HG03439 (cell line): ENCODE measurements around the gene PRSS57.
"Not testable (repeated sequence)": the region's sequence is repeated elsewhere in the genome, so short reads cannot be mapped to it uniquely, and the experiment has no call there.

ENCODE experiments used
- ATAC-seq: cut with Tn5 transposase; IDR thresholded peaks from one replicate; pipeline ENCODE4 v1.9.1; 2021; ENCODE audit warnings: mild to moderate bottlenecking, moderate library complexity; ENCODE audit not compliant: unreplicated experiment

Gene PRSS57

DNA sequence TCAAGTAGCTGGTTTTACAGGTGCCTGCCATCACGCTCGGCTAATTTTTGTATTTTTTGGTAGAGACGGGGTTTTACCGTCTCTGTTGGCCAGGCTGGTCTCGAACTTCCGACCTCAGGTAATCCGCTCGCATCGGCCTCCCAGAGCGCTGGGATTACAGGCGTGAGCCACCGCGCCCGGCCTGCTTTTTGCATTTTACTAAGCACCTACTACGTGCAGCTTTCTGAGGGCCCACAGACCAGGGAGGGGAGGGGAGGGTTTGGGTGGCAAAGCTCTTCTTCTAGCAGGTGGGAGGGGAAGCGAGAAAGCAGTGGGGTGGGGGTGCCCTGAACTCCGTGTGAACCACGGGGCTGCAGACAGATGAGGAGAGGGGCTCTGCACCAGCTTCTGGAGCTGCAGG, 28.5 kb upstream of the PRSS57 start:
- ATAC-seq: no peak

DNA sequence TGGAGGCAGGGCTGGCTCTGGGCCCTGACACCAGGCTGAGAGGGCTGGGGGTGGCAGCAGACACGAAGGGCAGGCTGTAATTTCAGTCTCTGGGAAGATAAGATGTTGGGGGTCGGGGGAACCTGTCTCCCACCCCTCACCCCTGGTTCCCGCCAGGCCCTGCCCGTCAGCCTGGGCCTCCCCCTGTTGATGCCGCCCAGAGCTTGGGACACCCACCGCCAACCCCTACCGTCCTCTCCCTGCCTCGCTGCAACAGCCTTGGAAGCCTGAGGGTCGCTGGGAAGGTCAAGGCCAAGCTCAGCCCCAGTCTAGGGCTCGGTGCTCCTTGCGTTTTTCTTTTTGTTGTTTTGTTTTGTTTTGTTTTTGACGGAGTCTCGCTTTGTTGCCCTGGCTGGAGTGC, 28.0 kb upstream of the PRSS57 start:
- no peak for ATAC-seq

DNA sequence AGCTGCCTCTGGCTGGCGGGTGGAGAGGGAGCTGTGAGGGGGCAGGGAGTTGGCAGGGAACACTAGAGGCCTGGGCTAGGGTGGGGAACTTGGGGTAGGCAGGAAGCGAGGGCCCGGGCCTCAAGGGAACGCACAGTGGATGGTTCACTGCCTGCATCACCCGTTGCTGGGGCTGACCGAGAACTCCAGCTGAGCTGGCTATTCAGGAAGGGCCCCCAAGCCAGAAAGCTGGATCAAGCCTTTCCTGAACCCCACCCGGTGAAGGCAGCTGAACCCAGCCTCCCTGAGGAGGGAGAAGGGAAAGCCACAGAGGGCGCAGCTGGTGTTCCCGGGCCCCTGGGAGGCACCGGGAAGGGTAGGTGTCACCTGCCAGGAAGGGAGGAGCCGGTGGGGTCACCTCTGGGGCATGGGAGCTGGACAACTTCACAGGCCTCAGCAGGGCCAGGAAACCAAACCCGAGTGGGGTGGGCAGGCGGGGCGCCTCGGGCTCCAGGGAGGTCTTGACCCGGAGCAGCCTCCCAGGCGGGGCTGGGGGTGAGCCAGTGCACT, 27.4 kb upstream of the PRSS57 start:
- ATAC-seq: no peak

DNA sequence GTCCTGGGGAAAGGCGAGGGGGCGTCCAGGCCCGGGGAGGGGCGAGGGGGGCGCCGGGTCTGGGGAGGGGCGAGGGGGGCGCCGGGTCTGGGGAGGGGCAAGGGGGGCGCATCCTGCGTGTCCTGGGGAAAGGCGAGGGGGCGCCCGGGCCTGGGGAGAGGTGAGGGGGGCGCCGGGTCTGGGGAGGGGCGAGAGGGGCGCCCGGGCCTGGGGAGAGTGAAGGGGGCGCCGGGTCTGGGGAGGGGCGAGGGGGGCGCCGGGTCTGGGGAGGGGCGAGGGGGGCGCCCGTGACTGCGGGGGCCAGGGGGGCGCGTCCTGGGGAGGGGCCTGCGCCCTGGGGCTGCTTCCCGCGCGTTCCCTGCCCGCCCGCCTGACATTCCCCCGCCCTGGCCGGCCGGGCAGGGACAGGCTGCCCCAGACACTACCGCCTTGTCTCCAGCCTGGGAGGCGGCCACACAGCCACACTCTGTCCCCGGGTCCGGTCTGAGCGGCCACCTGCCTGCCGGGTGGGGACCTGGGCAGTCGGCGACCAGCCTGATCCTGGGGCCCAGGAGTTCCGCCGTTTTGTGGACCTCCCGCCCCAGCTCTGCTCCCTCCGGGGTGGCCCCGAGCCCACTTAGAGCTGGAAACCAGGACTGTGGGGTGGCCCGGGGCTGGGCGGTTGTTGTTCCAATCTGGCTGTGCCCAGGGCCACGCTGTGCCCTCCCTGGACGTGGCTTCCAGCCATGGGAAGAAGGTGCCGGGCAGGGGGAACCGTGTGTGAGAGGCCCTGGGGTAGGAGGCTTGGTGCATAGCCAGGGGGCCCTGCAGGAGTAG, 25.3 kb upstream of the PRSS57 start:
- ATAC-seq: no peak

DNA sequence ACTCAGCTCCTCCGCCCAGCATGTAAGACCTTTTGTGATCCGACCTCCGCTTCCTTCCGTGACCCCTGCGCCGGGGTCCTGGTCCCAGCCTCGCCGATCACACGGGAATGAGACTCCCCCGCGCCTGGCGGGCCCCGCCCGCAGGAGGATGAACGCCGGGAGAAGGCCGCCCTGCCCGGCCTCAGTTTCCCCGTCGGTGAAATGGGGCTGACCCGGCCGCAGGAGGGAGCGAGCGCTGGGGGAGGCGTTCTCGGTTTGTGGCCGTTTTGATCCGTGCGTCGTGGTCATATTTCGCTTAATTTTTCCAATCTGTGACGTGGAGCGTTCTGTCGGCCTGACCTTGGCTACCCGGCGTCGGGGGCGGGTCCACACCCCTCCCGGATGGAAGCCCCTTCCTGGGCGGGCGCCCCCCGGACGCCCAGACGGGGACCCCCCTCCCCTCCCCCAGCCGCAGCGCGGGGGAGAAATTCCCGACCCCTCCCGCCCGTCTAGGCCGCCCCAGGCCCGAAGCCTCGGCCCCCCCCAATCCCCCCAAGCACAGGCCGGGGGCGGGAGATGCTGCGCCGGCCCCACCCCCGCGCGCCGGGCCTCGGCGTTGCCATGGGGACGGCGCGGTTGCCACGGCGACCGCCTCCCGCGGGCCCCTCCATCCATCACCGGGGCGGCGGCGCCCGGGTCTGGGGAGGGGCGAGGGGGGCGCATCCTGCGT, 24.5 kb upstream of the PRSS57 start:
- no peak for ATAC-seq

DNA sequence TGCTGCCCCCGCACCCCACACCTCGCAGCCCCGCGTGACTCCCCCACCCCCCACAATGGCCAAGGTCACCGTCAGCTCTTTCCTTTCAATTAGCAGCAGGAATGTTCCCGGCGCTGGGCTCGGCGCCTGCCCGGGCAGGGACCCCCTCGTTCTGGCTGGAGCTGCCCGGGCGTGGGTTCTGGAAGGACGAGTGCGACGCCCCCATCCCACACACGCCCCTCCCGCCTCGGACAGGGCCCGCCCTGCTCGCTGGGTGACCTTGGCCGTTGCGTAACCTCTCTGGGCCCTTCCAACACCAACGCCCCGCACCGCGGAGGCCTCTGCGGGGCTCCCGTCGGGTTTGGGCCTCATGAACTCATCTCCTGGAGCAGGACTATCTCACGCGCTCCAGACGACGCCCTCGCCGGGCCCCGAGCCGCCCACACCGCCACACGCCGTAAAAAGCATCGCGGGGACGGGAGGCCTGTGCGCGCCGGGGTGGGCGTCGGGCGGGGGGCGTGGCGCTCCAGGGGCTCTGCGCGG, 23.8 kb upstream of the PRSS57 start:
- no peak for ATAC-seq

DNA sequence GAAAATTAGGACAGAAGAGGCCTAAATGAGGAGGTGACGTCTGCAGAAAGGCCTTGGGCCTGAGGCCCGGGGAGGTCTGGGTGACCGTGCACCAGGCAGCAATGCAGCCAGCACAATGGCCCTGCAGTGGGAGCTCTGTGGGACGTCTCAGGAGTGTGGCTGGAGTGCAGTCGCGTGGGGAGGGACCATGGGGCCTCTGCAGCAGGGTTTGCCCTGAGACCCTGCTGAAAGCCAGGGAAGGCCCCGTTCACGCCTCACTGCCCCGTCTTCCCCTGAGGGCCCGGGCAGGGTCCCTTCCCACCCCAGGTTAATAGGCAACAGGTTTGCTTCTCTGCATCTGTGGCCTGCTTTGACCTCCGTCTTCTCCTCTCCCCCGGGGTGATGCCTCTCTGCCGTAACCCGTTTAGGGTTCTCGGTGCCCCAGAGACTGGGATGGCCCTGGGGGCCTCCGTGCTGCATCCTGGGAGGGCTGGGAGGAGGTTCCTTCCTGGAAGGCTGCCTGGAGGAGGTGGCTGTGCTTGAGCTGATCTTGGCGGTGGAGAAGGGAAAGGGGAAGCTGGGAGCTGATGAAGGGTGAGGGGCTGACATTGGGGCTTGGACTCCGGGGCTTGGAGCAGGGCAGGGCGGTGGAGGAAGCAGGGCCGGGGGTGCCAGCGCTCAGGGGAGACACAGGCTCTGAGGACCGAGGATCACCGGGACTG, 23.1 kb upstream of the PRSS57 start:
- no peak for ATAC-seq

DNA sequence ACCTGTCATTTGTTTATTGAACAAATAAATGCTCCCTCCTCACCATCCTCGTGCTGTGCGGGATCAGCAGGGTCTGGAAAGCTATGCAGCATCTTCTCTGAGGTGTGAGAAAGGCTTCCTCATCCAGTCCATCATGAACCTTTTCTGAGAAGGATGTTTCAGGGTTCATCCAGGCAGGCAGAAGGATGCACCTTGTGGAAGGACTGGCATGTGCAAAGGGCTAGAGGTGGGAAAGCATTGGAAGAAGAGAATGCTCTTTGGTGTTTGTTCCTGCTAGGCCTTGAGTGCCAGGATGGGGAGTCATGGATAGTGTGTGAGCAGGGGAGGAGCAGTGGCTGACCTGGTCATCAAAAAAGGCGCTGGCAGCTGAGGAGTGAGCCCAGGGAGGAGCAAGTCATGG, 20.1 kb upstream of the PRSS57 start:
- ATAC-seq: no peak

DNA sequence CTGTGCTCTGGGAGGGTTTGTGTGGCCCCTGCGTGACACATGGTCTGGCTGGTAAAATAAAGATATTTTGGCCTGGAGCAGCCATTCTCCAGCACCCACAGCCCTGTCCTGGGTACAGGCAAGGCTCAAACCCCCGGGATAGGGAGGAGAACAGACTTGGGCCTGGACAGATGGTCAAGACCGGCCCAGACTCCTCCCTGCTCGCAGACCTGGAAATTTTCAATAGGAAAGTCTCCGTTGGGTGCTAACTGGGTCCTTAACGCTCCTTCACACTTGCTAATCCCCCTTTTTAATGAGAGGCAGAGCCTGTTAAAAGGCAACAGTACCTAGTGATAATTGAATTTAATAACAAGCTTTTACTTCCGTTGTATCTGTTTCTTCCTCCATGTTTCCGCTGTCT, 16.0 kb upstream of the PRSS57 start:
- ATAC-seq: no peak

DNA sequence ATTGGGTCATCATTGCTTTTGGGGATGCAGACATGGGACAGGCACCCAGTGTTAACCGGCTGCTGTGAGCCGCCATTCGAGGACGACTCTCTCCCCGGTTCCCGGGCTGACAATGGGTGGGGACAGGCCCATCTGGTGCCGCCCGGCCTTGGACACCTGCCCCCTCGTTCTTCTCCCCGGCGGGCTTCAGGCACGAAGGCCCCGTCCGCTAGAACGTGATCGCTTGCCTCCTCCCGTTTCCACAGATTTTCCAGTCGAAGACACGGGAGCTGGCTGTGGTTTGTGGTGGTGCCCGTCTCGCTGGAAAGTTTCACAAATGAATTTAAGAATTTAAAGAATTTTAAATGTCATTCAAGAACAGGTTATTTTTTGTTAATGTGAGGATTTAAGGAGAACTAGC, 15.5 kb upstream of the PRSS57 start:
- no peak for ATAC-seq

DNA sequence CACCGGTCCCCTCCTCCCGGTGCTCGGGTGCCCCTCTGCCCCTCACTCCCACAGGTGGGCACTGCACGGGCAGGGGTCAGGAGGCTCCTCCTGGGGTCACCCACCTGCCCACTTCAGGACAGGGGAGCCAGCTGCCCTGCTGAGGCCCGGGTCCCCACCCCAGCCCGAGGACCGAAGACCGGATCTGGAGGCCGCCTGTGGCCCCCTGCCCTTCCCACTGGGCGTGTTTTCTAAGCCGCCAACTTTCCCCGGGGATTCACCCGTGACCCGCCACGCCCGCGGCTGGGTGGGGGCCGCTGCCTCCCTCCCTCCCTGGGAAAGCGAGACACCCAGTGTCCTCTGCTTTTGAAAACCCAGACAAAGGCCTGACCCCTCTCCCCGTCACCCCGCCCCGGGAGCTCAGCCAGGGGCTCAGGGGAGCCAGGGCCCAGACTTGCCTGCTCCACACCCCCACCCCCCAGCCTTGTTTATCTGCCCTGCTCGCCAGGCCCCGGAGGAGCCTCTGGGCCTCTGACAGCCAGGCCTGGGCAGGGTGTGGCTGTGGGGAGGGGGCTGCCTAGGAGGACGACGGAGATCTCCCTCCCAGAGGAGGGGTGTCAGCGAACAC, 14.8 kb upstream of the PRSS57 start:
- ATAC-seq: no peak

DNA sequence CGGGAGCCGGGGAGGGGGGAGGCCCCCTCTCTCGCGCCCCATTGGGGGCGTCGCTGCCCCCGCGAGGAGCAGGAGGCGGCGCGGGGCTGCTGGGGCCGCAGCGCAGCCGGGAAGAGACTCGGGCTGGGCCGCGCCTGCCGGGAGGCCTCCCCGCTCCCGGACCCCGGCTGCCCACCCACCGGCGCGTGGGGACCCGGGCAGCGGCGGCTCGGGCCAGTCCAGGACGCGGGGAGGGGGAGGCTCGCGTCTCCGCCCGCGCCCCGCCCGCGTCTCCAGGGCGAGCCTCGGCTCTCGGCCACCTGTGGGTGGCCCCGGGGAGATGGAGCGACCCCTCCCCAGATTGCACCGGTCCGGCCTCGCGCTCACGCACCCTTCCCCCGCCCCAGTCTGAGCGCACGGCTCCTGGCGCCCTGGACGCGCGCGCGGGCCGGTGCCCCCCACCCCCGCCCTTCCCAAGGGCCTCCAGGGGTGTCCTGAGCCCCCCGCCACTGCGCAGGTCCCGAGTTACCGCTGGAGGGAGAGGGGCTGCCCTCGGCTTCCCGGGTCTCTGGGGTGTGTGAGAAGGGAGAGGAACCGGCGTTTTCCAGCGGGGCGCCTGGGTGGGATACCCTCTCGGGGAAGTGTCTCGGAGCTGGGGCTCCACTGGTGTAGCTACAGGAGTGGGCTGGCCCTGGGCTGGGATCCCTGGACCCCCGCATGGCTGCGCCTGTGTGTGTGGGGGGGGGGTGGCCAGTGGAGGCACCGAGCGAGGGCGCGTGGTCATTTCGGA, 14.1 kb upstream of the PRSS57 start:
- no peak for ATAC-seq

DNA sequence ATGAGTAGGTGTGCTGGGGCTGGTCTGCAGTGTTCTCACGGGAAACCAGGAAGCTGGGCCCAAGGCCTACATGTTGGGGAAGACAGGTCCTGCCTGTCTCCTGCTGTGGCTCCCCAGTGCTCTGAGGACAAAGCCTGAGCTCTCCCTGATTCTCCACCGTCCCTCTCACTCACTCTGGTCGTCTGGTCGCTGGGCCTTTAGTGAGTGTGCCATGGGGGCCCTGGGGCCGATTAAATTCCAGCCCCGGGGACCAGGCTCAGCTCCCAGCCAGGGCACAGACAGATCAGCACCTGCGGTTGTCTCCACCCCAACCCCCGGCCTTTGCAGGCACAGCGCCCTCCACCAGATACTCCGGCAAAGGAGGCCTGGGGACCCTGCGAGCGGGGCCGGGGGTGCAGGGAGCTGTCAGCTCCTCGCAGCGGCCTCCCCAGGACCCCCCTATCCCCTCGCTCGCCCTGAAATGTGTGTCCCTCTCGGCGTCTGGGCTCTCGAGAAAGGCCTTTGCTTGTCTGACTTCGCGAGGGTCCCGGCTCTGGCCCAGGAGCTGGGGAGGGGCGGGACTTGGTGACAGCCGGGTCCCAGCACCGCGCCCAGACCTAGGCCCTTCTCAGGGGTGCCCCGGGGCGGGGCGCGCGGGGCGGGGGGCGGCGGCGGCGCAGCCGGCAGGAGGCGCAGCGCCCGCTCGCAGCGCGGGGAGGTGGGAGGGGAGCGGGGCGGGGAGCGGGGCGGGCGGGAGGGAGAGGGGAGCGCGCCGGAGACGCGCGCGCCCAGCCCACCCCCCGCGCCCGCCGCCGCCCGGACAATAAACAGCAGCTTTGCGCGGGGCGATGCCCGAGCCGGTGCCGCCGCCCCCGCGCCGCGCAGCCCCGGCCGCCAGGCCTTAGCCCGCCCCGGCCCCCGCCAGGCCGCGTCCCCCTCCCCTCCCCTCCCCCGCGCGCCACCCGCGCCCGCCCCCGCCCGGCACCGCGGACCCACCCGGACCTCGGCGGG, 13.2 kb upstream of the PRSS57 start, which contains the start of gene PALM:
PALM (plus strand) TSS at position 782 of the 990 bp plus-strand sequence. CDS start 212 bp downstream, outside the sequence.
- no peak for ATAC-seq

DNA sequence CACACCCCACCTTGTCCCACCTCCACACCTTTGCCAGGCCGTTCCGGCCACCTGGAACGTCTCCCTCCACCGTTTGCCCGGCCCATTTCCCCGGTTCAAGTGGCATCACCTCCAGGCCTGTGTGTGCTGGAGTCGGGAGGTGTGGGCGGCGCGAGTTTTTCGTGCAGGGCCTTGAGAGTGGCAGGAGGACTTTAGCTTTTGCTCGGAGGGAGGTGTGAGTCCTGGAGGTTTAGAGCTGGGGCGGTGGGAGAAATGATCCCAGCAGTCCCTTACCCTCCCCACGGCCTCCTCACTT, 9.1 kb upstream of the PRSS57 start:
- ATAC-seq: no peak

DNA sequence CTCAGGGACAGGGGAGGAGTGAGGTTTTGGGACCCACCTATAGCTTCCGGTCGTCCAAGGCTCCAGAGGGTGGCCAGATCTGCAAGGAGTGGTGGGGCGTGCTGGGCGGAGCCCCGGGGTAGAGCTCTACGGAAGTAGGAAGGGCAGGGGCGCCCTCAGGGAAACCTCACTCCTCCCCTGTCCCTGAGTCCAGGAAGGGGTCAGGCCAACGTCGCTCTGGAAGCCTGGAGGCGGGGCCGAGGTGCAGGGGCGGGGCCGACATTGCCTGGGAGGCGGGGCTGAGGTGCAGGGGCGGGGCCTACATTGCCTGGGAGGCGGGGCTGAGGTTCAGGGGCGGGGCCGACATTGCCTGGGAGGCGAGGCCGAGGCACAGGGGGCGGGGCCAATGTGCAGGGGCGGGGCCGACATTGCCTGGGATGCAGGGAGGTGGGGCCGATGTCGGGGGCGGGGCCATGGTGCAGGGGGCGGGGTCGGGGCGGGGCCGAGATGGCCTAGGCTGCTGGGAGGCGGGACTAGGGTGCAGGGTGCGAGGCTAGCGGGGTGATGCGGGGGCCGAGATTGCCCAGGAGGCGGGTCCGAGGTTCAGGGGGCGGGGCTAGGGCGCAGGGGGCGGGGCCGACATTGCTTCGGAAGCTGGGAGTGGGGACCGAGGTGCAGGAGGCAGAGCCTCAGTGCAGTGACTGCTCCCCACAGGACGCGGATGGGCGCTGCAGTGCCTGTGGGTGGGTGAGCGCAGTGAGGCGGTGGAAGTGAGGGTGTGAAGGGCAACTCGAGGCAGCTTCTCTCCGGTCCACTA, 8.6 kb upstream of the PRSS57 start:
- no peak for ATAC-seq

DNA sequence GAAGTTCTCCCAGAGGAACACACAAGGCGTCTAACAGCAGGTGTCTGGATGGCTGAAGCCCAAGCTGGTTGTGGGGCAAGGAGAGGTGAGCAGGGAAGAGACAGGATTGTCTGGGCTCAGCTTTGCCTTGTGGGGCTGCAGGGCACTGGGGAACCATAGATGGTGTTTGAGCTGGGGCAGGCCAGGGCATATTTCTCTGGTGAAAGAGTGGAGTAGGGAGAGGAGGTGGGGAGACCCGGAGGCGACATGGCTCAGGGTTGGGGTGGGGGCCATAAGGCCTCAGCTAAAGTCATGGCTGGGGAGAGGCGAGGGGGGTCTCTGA, 8.0 kb upstream of the PRSS57 start:
- ATAC-seq: no peak

DNA sequence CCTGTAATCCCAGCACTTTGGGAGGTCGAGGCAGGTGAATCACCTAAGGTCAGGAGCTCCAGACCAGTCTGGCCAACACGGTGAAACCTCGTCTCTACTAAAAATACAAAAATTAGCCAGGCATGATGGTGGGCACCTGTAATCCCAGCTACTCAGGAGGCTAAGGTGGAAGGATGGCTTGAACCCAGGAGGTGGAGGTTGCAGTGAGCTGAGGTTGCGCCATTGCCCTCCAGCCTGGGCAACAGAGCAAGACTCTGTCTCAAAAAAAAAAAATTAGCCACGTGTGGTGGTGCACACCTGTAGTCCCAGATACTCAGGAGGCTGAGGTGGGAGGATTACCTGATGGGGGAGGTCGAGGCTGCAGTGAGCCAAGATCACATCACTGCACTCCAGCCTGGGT, 7.6 kb upstream of the PRSS57 start:
- not testable (repeated sequence) for ATAC-seq

DNA sequence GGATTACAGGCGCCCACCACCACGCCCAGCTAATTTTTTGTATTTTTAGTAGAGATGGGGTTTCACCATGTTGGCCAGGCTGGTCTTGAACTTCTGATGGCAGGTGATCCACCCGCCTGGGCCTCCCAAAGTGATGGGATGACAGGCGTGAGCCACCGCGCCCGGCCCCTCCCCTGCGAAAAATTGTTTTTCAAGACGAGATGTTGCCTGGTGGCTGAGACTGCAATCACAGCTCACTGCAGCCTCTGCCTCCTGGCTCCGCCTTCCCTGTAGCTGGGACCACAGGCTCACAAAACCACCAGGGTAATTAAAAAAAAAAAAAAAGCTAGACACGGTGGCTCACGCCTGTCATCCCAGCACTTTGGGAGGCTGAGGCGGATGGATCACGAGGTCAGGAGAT, 4.6 kb upstream of the PRSS57 start:
- not testable (repeated sequence) for ATAC-seq
